ENCODE data around the gene ABCA7.
A peak's percentile ranks its signal among the peaks of the same experiment; 100 is the strongest.

ABCA7 gene

DNA sequence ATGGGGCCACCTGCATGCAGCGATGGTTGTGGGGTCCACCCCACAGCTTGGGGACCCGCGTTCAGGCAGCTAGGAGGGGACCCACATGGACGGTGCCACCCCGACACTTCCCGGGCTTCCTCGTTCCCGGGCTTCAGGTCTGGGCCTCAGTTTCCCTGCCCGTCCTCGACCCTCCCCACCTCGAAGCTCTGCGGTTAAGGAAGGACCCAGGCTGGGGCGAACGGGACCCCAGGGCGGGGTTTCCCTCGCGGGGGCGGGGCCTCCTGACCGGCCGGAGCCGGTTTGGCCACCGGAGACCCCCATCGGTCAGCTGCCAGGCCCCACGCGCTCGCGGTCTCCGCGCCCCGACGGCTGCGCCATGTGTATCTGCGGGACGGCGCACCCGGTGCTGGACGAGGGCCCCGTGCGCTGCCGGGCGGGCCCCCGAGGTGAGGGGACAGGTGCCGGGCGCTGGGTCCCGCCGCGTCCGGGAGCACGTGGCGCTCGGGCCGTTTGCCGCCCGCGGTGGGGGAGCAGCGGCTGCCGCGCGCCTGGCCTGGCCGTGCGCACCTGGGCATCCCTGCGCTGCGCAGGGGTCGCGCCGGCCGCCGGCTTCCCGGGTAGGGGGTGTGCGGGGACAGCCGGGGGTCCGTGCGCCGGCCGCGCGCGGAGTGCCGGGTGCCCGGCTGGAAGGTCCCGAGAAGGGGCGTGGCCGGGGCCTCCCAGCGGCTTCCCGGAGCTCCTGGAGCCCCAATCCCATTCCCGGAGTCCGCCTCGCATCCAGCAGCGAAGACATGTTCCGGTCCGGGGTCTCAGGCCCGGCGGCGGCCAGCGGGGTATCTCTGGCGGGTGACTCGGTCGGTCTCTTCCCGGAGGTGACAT is 31.3 kb downstream of the ABCA7 start:
- TF ChIP-seq, protein P1, sequence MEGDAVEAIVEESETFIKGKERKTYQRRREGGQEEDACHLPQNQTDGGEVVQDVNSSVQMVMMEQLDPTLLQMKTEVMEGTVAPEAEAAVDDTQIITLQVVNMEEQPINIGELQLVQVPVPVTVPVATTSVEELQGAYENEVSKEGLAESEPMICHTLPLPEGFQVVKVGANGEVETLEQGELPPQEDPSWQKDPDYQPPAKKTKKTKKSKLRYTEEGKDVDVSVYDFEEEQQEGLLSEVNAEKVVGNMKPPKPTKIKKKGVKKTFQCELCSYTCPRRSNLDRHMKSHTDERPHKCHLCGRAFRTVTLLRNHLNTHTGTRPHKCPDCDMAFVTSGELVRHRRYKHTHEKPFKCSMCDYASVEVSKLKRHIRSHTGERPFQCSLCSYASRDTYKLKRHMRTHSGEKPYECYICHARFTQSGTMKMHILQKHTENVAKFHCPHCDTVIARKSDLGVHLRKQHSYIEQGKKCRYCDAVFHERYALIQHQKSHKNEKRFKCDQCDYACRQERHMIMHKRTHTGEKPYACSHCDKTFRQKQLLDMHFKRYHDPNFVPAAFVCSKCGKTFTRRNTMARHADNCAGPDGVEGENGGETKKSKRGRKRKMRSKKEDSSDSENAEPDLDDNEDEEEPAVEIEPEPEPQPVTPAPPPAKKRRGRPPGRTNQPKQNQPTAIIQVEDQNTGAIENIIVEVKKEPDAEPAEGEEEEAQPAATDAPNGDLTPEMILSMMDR (IDR thresholded peaks at IDR 0.05; ENCODE audit: low read depth, low read length, missing control alignments): no peak
- no peak for DNase-seq (ENCODE audit: extremely low read depth, low read depth)
- H3K4me3 ChIP-seq (replicated peaks; ENCODE audit: low read depth, low read length): peak overlapping the region; percentile 31

DNA sequence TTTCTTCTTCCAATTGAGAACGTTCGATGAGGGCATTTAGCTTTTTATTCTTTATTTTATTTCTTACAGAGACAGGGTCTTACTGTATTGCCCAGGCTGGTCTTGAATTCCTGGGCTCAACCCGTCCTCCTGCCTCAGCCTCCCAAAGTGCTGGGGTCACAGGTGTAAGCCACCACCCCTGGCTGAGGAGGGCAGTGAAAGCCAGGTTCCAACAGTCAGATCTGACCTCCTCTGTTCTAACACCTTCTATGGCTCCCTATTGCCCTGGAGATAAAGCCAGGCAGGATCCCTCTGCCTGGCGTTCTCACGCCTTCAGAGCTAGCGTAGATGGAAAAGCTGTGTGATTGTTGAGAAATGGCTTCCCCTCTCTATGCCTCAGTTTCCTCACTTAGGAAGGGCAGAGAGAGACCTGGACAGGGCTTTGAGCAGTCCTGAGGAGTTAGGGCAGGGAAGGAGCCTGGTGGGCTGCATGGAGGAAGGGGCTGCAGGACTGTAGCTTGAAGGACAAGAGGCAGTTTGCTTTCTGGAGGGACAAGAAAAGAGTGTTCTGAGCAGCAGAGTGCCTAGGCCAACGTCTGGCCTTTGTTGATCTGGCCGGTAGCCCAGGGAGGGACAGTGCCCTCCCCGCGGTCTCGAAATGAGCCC is 32.6 kb downstream of the ABCA7 start:
- H3K4me3 ChIP-seq (replicated peaks; ENCODE audit: low read depth, low read length): no peak overlapping the region
- TF ChIP-seq, protein P1 (IDR thresholded peaks at IDR 0.05; ENCODE audit: low read depth, low read length, missing control alignments): no peak
- DNase-seq (ENCODE audit: extremely low read depth, low read depth): no peak

DNA sequence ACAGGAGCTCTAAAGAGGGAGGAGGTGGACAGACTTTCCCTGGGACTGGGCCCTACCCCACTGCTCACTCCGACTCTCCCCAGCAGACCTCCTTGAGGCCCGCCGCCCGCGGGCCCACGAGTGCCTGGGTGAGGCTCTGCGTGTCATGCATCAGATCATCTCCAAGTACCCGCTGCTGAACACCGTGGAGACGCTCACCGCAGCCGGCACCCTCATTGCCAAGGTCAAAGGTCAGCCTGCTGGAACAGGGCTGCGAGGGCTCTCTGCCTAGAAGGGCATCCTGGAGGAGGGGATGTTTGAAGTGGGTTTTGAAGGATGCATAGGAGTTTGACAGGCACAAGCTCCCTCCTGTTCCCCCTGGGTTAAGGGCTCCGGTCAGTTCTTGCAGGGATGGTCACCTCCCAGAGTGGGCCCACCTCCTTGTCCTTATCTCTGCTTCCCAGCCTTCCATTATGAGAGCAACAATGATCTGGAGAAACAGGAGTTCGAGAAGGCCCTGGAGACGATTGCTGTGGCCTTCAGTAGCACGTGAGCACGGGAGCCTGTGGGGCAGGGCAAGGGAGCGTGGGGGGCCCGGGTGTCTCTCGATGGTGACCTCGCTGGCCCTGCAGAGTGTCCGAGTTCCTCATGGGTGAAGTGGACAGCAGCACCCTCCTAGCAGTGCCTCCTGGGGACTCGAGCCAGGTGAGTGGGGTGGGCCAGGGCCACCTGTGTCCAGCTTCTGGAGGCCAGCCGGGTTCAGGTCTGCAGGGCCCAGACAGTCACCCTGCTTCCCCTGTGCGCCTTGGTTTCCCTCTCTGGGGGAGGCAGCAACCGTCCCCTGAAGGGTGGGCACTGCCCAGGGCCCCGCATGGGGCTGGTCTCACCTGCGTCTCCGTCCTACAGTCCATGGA is 33.4 kb downstream of the ABCA7 start:
- TF ChIP-seq, protein P1 (IDR thresholded peaks at IDR 0.05; ENCODE audit: low read depth, low read length, missing control alignments): no peak
- no peak for DNase-seq (ENCODE audit: extremely low read depth, low read depth)

DNA sequence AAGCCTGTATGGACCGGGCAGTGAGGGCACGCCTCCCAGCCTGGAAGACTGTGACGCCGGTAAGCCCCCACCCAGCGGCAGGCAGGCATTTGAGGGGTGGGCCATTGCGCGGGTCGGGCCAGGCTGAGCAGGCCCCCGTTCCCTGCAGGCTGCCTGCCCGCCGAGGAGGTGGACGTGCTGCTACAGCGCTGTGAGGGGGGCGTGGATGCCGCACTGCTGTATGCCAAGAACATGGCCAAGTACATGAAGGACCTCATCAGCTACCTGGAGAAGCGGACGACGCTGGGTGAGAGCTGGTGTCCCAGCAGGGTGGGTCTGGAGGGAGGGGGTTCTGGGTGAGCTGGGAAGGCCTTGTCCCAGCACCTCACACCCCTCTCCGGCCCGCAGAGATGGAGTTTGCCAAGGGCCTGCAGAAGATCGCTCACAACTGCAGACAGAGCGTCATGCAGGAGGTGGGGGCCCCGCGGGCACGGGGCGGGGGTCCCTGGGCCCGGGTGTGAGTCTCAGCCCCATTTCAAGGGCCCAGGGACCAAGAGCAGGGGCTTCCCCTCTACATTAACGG is 34.1 kb downstream of the ABCA7 start:
- no peak for DNase-seq (ENCODE audit: extremely low read depth, low read depth)
- H3K4me3 ChIP-seq (replicated peaks; ENCODE audit: low read depth, low read length): no peak overlapping the region
- TF ChIP-seq, protein P1 (IDR thresholded peaks at IDR 0.05; ENCODE audit: low read depth, low read length, missing control alignments): no peak

More for the DNA sequence above, 33.4 kb downstream of the ABCA7 start:
- H3K4me3 ChIP-seq (replicated peaks; ENCODE audit: low read depth, low read length): no peak overlapping the region

DNA sequence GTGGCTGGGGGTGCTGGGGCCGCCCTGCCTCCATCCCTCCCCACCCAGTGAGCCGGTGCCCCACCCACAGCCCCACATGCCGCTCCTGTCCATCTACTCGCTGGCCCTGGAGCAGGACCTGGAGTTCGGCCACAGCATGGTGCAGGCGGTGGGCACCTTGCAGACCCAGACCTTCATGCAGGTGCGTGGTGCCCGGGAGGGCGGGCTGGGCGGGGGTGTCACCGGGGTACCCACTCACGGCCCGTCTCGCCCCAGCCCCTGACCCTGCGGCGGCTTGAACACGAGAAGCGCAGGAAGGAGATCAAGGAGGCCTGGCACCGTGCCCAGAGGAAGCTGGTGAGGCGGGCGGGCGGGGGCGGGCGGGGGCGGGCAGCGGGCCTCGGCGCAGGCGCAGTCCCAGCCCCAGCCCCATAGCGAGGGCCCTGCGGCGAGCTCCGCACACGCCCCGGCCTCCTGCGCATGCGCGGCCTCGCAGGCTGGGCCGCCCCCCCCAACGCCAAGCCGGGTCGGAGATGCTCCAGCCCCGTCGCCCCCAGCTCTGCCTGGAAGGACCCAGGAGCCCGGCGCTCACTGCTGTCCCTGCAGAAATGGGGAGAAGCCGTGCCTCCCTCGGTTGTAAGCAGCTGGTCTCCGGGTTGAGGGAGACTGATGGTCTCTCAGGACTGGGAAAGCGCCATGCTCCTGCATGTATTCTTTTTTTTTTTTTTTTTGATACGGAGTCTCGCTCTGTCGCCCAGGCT is 34.8 kb downstream of the ABCA7 start:
- DNase-seq (ENCODE audit: extremely low read depth, low read depth): no peak
- TF ChIP-seq, protein P1 (IDR thresholded peaks at IDR 0.05; ENCODE audit: low read depth, low read length, missing control alignments): no peak
- H3K4me3 ChIP-seq (replicated peaks; ENCODE audit: low read depth, low read length): no peak overlapping the region

DNA sequence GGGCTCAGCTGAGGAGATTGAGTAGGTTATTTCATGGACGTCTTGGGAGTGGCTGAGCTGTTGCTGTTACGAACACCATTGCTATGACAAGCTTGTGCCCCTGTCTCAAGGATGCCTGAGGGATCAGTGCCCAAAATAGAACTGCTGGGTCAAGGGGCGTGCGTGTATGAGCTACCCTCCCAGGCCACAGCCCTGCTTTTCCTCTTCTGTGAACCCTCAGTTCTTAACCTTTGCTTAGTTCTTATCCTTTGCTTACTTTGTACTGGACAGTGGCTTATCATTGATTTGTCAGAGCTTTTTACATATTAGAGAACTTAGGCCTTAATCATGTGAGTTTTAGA is 36.1 kb downstream of the ABCA7 start:
- DNase-seq (ENCODE audit: extremely low read depth, low read depth): no peak
- TF ChIP-seq, protein P1 (IDR thresholded peaks at IDR 0.05; ENCODE audit: low read depth, low read length, missing control alignments): no peak
- no peak overlapping the region for H3K4me3 ChIP-seq (replicated peaks; ENCODE audit: low read depth, low read length)

All from HFF-Myc (cell line).